NCI-H146 (cell line): ENCODE data around the gene PACS2.
"Not testable (repeated sequence)": the region's sequence is repeated elsewhere in the genome, so short reads cannot be mapped to it uniquely, and the experiment has no call there.

ENCODE experiments used
- DNase-seq: peaks from one replicate; lab custom pipeline; 2025; lab: John Stamatoyannopoulos, UW

The PACS2 gene

GRCh38 chr14:105315941-105316576, 1.5 kb downstream of the PACS2 start:
- DNase-seq = no peak

GRCh38 chr14:105316577-105316941, 2.0 kb downstream of the PACS2 start:
- DNase-seq = no peak

GRCh38 chr14:105316968-105317510, 2.5 kb downstream of the PACS2 start:
- no peak for DNase-seq

- no peak for DNase-seq
These were observed 3.0 kb downstream of the PACS2 start for GRCh38 chr14:105317546-105317945.

- DNase-seq = no peak
These were observed 8.4 kb downstream of the PACS2 start for GRCh38 chr14:105322791-105323556.

GRCh38 chr14:105323663-105324062, 9.1 kb downstream of the PACS2 start:
- no peak for DNase-seq

GRCh38 chr14:105324080-105324778, 9.7 kb downstream of the PACS2 start:
- DNase-seq = no peak

- no peak for DNase-seq
These were observed 10.3 kb downstream of the PACS2 start for GRCh38 chr14:105324871-105325270.

- no peak for DNase-seq
These were observed 10.8 kb downstream of the PACS2 start for GRCh38 chr14:105325303-105325702.

GRCh38 chr14:105325716-105326567, 11.4 kb downstream of the PACS2 start:
- DNase-seq = no peak

- DNase-seq = no peak
These were observed 12.0 kb downstream of the PACS2 start for GRCh38 chr14:105326568-105326867.

GRCh38 chr14:105326891-105327694, 12.5 kb downstream of the PACS2 start:
- DNase-seq = no peak

GRCh38 chr14:105327695-105328045, 13.1 kb downstream of the PACS2 start:
- not testable (repeated sequence) for DNase-seq

- DNase-seq = no peak
These were observed 13.6 kb downstream of the PACS2 start for GRCh38 chr14:105328070-105328677.

GRCh38 chr14:105328678-105329390, 14.3 kb downstream of the PACS2 start:
- no peak for DNase-seq

GRCh38 chr14:105329411-105330150, 15.0 kb downstream of the PACS2 start:
- no peak for DNase-seq

GRCh38 chr14:105330491-105330895, 15.9 kb downstream of the PACS2 start:
- DNase-seq = no peak

GRCh38 chr14:105331575-105332349, 17.2 kb downstream of the PACS2 start:
- DNase-seq = no peak
